Adipose tissue (tissue), 3 donors: Measurements from ENCODE around the gene MDP1. TPM values are rescaled to one million over a fixed set of nuclear protein-coding genes. Genes with fewer than 3 reads are reported as not detected.

Source experiments
- H3K27ac ChIP-seq: one replicate; pipeline ENCODE4 v1.5.1; 2013; ENCODE audit warnings: low read depth, low read length
- WGBS, 3 donors: extraction: QIAGEN DNeasy Blood & Tissue Kit; methylation state at CpG; one replicate each; pipeline ENCODE4 v1.1.7; 2013; 5-methylcytosine and 5-hydroxymethylcytosine counted together
- polyA plus RNA-seq, 3 donors: library from polyadenylated mRNA; stranded (reverse); fragments of 200-250 nt; gene quantifications; one replicate each; pipeline ENCODE4 v1.2.3, GENCODE V29; 2013
- donor health status: healthy with polysubstance abuse.
- donor health status: Bipolar disorder and iron deficiency.
- donor health status: healthy.

MDP1 gene
- polyA plus RNA-seq, result 10 to 100 TPM; 17.7 to 47.6 (median 21.9) TPM

DNA sequence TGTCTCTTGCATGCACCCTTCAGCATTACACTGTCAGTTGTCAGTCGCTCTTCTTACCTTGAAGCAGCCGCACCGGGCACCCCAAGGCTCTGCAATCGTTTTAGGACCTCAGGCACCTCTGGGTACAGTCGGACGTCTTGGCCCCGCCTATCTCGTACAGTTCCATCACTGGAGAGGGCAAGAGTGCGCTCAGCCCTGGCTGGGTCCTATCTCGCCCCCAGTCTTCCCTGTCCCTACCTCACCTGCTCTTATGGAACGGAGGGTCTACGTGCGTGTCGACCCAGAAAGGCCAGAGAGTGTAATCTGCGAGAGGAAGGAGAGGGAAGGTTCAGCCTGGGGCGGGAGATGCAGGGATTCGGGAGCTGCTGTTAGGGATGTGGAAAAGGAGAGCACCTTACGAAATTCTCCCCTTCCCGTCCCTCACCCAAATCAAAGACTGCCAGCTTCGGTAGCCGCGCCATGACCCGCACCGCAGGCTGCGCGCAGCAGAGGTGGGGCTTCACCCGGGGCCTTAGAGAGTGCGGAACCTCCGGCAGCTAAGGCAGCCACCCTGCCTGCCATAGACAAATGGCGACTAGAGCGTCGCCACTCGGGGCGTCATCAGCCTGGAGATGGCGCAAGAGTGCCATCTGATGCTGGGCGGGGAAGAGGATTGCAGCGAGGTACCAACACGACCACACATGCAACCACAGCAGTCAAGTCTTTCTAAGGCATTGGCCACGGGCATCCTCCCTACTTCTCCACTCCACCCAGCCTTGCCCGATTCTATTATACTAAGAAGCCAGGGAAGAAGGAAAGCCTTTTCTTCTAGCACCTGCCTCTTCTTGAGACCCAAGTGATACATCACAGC lies at the start of gene MDP1:
Gene MDP1, minus strand, starts transcription at position 572 of the 850 bp plus-strand sequence. Its CDS starts 111 bp downstream, at position 461.
- WGBS, 3 donors, result 0 to 1% (median 0%) methylated on average over 40 of the region's 40 CpGs
- peak within 1 kb of the TSS; percentile 87 for H3K27ac ChIP-seq

DNA sequence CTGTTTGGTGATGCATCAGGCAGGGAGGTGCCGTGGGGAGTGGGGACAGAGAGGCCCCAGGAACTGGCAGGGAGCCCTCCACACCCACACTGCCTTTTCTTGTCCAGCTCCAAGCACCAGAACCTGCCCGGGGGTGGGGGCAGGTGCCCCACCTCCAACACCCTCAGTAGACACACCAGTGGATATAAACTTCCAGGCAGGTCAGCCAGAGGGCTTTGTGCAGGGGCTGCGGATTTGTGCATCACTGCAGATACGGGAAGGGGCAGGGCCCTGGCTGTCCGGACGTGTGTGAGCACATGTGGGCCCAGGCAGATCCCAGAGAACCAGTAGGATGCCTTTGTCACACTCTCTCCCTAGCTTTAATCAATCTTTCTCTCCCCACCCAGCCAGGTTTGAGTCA lies 48.4 kb upstream of the MDP1 start:
- H3K27ac ChIP-seq, result no peak overlapping the region
- WGBS, 3 donors, result 60 to 78% (median 69%) methylated on average over 6 of the region's 6 CpGs

DNA sequence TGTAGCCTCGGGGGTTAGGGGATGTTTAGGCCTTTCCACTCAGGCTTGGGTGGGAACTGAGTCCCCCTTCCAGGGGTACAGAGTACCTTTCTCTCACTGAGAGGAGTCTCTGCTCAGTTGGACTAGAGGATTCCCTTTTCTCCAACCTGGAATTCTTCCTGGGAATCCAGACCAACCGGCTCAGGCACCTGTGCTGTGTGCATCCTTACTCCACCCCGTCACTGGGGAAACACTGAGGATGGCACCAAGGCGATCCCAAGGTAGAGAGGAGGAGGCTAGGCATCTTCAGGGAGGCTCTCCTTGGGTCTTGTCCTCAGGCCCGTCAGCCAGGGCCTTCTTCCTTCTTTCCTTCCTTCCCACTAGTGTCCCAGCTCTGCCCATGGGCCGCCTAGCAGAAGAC lies 48.0 kb upstream of the MDP1 start:
- 58 to 74% (median 62%) methylated on average over 6 of the region's 6 CpGs for WGBS, 3 donors
- H3K27ac ChIP-seq, result no peak overlapping the region

DNA sequence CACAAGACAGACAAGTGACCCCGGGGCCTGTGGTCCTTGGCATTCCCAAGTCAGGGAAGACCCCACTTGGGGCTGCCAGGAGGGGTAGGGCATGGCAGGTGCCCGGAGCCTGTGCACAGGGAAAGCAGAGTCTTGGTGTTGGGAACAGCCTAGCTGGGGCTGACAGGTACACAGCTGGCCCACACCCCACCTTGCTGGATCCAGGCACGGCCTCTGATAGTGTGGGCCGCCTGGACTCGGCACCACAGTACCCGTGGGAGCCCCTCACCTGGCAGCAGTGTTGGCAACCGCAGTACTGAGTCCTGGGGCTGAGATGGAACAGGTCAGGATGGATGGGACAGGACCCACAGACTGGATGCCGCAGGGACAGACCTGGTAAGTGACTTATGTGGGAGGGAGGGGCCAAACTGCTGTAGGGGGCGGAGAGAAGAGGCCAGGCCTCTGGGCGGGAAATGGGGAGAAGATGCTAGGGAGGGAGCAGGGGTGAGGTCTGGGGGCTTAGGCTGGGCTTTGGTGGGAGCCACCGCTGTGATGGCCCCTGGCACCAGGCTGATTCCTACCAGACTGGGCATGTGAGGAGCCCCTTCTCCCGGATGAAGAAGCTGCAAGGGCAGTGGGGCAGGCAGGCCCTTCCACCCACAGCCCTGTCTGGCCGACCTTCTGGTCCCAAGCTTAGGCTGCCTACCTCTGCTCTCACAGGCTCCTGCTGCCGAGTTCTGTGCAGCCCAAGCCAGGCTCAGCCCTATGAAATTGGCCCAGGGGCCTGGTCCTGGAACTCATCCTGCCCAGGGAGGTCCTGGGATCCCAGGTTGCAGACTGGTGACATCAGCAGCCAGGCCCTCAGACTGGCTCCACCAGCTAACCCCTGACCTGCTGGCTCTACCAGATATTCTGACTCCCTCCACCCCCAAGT lies 47.2 kb upstream of the MDP1 start, which contains the start of gene TGM1:
Gene TGM1, minus strand, starts transcription at position 357 of the 913 bp plus-strand sequence. CDS start 825 bp downstream, outside the sequence.
- WGBS, 3 donors, result 75 to 80% (median 80%) methylated on average over 14 of the region's 14 CpGs

DNA sequence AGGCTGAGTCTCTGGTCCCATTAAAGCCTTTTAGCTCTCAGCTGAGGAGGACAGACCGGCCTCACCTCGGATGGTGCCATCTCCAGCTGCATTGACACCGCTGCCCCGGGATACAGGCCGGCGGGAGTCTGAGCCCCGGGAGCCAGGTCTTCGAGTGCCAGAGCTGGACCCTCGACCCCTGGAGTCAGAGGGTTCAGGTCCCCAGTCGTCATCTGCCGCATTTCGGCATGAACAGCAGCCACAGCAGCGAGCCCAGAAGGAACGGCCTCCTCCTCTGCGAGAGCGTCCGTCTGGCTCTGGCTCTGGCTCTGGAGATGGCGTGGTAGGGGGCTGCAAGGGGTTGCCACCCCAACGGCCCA lies 46.1 kb upstream of the MDP1 start:
- 91 to 93% (median 91%) methylated on average over 19 of the region's 19 CpGs for WGBS, 3 donors
- H3K27ac ChIP-seq, result no peak overlapping the region

More for the DNA sequence above, 47.2 kb upstream of the MDP1 start, which contains the start of gene TGM1:
- H3K27ac ChIP-seq, result no peak within 1 kb of the TSS

DNA sequence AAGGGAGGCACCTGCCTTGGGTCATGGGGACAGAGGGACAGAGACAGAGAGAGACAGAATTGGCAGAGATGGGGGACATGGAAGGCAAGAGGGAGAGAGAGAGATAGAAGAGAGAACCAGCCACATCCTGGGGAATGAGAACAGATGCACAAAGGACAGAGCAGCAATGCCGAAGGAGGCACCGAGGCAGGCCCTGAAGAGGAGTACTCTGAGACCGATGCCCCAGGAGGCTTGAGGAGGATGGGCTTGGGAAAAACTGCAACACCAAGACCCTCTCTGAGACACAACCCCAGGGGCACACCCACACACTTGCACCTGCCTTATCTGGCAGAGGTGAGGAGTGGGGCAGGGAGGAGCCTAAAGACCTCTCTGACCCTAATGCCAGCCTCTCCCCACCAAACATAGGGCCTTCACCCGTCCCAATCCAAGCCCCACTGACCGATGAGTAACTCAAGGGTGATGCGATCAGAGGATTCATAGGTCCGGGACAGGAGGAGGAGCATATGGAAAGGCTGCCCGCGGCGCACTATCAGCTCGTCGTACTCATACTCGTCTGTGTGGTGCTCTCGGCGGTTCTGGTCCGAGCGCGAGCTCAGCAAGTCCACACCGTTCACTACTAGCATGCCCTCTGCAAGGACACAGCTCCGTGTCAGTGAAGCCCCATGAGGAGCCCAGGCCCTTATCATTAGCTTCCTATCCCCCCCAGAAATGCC lies 45.5 kb upstream of the MDP1 start:
- H3K27ac ChIP-seq, result no peak overlapping the region
- WGBS, 3 donors, result 85 to 92% (median 89%) methylated on average over 20 of the region's 20 CpGs

DNA sequence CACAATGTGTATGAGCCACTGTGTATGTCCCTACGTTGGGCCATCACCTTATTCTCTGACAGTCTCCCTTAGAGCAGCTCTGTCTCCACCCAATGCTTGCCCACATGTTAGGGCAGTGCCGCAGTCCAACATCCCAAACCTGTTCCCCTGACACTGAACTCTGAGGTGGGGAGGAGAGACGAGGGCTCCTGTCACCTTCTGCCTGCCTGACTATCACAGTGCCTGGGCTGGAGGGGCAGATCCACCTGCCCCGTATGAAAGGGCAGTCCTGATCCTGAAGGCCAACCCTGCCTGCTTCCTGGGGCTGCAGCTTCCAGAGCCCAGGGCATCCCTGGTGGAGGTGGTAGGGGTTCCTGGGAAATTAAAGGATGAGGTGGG lies 44.9 kb upstream of the MDP1 start:
- 80 to 87% (median 85%) methylated on average over 4 of the region's 4 CpGs for WGBS, 3 donors
- no peak overlapping the region for H3K27ac ChIP-seq

DNA sequence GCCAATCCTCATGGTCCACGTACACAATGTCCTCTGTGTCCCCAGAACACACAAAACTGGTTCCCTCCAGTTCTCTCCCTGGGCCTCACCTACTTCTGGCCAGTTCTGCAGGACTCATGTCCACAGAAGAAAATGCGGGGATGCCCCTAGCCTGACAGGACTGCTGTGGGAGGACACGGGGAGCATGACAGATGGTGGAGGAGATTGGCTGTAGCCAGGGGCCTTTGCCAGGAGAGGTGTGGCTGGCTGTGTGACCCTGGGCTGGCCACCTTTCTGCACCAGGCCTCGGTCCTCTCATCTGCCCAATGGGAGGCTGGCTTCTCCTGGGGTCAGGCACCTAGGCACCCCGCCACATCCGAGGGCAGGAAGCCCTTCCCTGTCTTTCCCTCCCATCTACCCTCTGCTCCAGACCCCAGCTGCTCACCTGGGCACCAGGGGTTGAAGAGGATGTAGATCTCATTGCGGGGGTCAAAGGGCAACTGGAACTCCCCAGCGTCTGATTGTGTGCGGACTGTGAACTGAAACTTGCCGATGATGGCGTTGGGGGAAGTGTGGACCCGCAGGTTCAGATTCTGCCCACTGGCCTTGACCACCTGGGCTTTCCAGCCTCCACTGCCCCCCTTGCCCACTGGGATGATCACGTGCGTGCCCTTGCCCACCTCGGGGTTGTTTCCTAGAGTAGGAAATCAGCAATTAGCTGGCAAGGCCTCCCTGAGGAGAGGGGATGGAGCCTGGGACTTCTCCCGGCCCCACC lies 44.3 kb upstream of the MDP1 start:
- WGBS, 3 donors, result 77 to 84% (median 83%) methylated on average over 16 of the region's 16 CpGs
- H3K27ac ChIP-seq, result no peak overlapping the region

DNA sequence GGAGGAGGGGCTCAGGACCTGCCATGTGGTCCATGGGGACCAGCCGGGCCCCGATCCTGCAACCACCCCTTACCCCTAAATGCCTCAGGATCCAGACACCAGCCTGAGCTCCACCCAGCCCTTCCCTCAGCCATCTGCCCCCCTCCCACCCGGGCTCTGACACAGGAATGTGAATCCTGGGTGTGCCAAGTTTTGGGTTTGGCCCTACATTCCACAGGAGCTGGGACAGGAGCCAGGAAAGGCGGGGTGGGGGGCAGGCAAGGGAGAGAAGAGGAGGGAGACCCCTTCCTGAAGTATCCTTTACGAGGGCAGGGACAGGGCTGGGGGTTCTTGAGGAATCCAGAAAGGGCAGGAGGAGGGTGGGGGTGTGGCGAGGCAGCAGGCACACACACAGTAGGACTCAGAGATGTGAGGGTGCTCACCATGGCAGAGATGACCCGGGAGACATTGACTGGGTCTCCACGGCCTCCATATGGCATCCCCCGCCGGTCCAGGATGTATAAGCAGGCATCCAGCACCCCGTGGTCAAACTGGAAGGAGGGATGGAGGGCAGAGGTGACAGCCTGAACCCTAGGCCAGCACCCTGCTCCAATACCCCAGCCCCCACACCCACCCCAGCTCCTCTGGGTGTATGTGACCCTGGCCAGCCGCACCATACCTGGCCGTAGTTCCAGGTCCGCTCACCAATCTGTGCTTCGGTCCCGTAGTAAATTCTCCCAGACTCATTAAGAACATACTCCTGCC lies 43.6 kb upstream of the MDP1 start:
- no peak overlapping the region for H3K27ac ChIP-seq
- 74 to 77% (median 77%) methylated on average over 16 of the region's 16 CpGs for WGBS, 3 donors

DNA sequence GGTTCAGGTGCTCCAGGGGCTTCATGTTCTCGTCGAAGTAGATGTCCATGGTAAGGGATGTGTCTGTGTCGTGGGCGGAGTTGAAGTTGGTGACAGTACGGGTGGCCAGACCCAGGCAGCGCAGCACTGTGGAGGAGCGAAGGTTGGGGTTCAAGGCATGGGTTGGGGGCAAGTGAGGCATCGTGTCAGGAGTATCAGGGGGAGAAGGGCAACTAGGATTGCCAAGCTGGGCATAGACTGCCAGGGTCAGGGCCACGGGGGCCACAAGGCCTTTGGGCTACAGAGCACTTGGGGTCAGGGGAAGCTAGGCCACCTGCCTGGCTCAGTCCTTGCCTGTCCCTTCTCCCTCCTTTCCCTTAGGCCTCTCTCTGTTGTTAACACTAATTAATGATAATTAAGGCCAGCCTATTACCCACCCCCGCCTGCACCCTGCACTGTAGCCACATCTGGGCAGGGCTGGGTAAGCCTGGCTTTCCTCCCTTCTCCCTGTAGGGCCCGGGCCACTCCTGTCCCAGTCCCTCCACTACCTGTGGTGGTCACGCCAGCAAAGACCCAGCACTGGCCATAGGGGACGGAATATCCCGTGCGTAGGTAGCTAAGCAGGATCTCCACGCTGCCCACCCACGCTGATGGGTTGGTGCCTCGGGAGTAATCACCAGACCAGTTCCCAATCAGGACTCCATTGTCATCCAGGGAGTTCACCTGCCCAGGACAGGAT lies 42.8 kb upstream of the MDP1 start:
- H3K27ac ChIP-seq, result no peak overlapping the region

DNA sequence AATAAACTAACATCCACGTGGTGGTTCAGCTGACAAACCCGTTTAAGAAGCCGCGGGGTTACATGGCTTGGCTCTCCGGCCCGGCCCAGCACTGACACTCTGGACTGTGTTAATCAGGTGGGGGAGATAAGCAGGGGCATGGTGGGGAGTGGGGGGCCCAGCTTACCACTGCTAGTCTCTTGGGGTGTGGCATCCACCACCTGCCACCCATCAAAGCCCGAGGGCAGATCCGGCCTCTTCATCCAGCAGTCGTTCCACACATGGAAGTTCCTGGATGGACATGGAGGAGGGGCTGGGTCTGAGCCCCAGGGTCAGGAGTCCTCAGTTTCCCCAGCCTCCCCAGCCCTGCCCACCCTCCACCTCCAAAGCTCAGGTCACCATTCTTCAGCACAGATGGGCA lies 42.3 kb upstream of the MDP1 start:
- H3K27ac ChIP-seq, result no peak overlapping the region
- WGBS, 3 donors, result 77 to 83% (median 82%) methylated on average over 9 of the region's 9 CpGs

More for the DNA sequence above, 42.8 kb upstream of the MDP1 start:
- 83 to 88% (median 88%) methylated on average over 18 of the region's 18 CpGs for WGBS, 3 donors

DNA sequence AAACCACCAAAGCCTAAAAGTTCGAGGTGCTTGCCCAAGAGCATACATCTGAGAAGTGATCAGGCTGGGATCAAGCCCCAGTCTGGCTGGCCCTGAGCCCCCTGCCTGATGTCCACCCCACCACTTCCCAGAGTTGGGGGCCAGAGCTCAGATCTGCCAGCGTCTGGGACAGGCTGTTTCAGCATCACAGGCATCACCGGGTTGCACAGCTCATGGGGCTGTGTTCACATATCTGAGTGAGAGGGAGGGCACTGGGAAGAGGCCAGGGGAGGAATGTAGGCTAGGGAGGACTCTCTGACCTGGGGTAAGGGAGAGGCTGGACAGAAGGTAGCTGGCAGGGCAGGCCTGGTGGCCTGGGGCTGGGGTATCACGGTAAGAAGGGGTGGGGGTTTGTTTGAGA lies 41.1 kb upstream of the MDP1 start:
- 67 to 76% (median 69%) methylated on average over 4 of the region's 4 CpGs for WGBS, 3 donors
- H3K27ac ChIP-seq, result no peak overlapping the region

DNA sequence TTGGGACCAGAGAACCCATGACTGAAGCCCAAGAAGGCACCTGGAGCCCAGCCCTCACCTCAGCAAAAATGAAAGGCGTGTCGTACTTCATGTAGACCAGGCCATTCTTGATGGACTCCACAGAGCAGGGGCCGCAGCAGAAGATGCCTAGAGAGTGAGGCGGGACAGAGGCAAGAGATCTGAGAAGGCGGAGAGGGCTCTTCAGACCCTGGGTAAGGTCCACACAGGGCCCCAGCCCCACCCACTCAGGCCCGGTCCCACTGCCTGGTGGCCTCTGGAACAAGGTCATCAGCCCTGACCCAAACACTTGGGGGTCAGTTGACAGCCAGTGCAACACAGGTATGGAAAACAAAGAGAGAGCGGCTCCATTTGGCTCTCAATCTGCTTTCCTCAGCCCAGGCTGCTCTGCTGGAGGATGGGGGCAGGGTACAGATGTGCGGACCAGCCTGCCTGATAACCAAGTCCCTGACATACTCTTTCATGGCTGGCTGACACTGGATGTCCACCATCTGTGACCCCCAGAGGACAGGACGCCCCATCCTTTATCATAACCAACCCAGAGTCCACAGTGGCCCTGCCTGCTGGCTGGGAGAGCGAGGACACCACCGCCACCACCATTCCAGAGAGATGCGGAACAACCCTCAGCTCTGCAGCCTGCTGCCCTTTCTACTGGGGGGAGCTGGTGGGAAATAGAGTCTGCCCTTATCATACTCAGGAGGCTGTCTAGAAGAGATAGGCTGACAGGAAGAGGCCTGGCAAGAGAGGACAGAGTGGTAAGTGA lies 40.3 kb upstream of the MDP1 start:
- no peak overlapping the region for H3K27ac ChIP-seq
- 94 to 95% (median 94%) methylated on average over 12 of the region's 12 CpGs for WGBS, 3 donors

DNA sequence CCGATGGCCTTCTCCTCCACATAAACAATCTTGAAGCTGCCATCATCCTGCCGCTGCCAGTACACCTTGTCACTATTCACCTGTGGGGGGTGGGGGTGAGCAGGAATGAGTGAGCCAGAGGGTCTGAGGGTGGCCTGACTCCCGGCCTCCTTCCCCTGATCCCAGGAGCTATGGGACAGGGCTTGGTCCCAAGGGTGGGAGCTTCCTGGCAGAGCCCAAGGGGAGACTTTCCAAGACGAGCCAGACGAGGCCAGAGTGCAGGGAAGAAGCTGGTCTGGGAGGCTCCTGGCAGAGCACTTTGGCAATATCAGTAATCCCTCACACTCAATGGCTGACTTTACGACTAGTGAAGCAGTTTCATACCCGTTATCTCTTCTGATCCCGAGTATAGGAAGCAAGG lies 39.6 kb upstream of the MDP1 start:
- WGBS, 3 donors, result 79 to 89% (median 86%) methylated on average over 8 of the region's 8 CpGs
- H3K27ac ChIP-seq, result no peak overlapping the region

DNA sequence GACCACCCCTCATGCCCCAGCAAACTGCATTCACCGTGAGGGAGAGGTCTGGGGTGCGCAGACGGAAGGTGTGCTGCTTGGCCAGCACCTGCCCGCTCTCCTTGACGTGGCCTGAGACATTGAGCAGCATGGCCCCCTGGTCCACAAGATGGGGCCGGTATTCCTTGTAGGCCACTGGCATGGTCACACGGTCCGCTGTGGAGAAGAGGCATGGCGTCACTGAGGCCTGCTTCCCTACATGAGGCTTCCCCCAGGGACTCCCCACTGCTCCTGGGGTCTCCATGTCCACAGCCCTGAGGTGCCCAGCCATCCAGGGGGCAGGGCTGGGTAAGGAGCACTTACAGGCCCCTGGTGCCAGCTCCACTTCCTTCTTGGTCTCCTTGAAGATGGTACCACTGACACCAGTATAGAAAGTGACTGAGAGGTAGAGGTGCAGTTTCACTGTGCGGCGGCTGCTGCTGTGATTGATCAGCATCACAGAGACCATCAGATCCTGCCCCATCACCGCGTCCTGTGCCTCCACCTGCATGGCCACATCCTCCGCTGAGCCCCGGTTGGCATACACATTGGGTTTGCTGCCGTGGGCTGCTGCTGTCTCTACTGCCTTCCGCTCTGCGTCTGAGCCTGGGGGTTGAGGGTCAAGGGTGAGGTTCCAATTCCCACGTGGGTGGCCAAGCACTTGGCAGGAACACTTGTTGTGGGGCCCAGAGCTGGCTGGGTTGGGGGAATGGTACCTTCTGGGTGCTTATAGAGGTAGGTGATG lies 38.9 kb upstream of the MDP1 start:
- 90 to 95% (median 94%) methylated on average over 19 of the region's 19 CpGs for WGBS, 3 donors
- no peak overlapping the region for H3K27ac ChIP-seq
